ENCODE measurements around the gene MEGF10. TPM values are rescaled to one million over a fixed set of nuclear protein-coding genes. Genes with fewer than 3 reads are reported as not detected.
"Not testable (repeated sequence)": the region's sequence is repeated elsewhere in the genome, so short reads cannot be mapped to it uniquely, and the experiment has no call there.

MEGF10 gene
- polyA plus RNA-seq, 3 donors: not detected

GRCh38 chr5:127260686-127261085 is 29.9 kb upstream of the MEGF10 start:
- intact Hi-C loops (cut with micrococcal nuclease): no loop called here
- Histone ChIP-seq H3K4me3 (replicated peaks in 1 of 3; ENCODE audit: low read depth in 2 of 3, low read length in 3 of 3) (no peak overlapping the region), H3K4me2 (replicated peaks; ENCODE audit: extremely low read depth, low read length, poor library complexity, severe bottlenecking) (no peak overlapping the region), H3K27me3 (ENCODE audit: control insufficient read depth in 2 of 2, insufficient read depth in 2 of 2, low read length in 2 of 2) (no peaks in the 10 kb centered on the region), H2AFZ (ENCODE audit: insufficient read depth, low read depth, low read length, poor library complexity, severe bottlenecking) (no peak overlapping the region), H3K79me2 (ENCODE audit: insufficient read depth, low read length) (no peaks in the 10 kb centered on the region), H4K20me1 (ENCODE audit: insufficient read depth, low read length) (no peaks in the 10 kb centered on the region), H3K27ac (ENCODE audit: low read depth in 1 of 2, low read length in 2 of 2) (no peak overlapping the region), H3K4me1 (ENCODE audit: control insufficient read depth in 1 of 2, insufficient read depth in 2 of 2, low read length in 2 of 2) (no peaks in the 10 kb centered on the region), H3K9me3 (replicated peaks in 1 of 2; ENCODE audit: control insufficient read depth in 1 of 2, insufficient read depth in 1 of 2, low read length in 2 of 2) (no peaks in the 10 kb centered on the region), H3K9ac (ENCODE audit: insufficient read depth, low read length, poor library complexity, severe bottlenecking) (no peak overlapping the region), H3K36me3 (replicated peaks in 1 of 2; ENCODE audit: control insufficient read depth in 1 of 2, insufficient read depth in 2 of 2, low read length in 2 of 2) (no peaks in the 10 kb centered on the region)
- no peak overlapping the region for H3K4me3 Mint-ChIP-seq
- no peak for DNase-seq
- H3K36me3 Mint-ChIP-seq: no peaks in the 10 kb centered on the region
- H3K4me1 Mint-ChIP-seq: no peaks in the 10 kb centered on the region
- no CpG with 5 or more reads among the region's 3 CpGs for WGBS (ENCODE audit: insufficient coverage)
- H3K9me3 Mint-ChIP-seq: peaks cover 0 to 6% (median 2%) of the 10 kb centered on the region in 7 donors
- H3K27ac Mint-ChIP-seq: no peak overlapping the region
- TF ChIP-seq CTCF (IDR thresholded peaks at IDR 0.05): no peak
- no peaks in the 10 kb centered on the region for H3K27me3 Mint-ChIP-seq (ENCODE audit: low read depth in 3 of 3)

GRCh38 chr5:127265473-127265872 is 25.1 kb upstream of the MEGF10 start:
- H3K4me3 ChIP-seq (replicated peaks in 1 of 3; ENCODE audit: low read depth in 2 of 3, low read length in 3 of 3); H3K27ac ChIP-seq (ENCODE audit: low read depth in 1 of 2, low read length in 2 of 2); H3K4me1 Mint-ChIP-seq; H3K27ac Mint-ChIP-seq; H3K4me1 ChIP-seq (ENCODE audit: control insufficient read depth in 1 of 2, insufficient read depth in 2 of 2, low read length in 2 of 2); H3K27me3 Mint-ChIP-seq (ENCODE audit: low read depth in 3 of 3); intact Hi-C loops (cut with micrococcal nuclease); H4K20me1 ChIP-seq (ENCODE audit: insufficient read depth, low read length); H3K9ac ChIP-seq (ENCODE audit: insufficient read depth, low read length, poor library complexity, severe bottlenecking); H3K4me2 ChIP-seq (replicated peaks; ENCODE audit: extremely low read depth, low read length, poor library complexity, severe bottlenecking); H3K36me3 Mint-ChIP-seq; H3K27me3 ChIP-seq (ENCODE audit: control insufficient read depth in 2 of 2, insufficient read depth in 2 of 2, low read length in 2 of 2); H3K36me3 ChIP-seq (replicated peaks in 1 of 2; ENCODE audit: control insufficient read depth in 1 of 2, insufficient read depth in 2 of 2, low read length in 2 of 2); DNase-seq; H3K9me3 ChIP-seq (replicated peaks in 1 of 2; ENCODE audit: control insufficient read depth in 1 of 2, insufficient read depth in 1 of 2, low read length in 2 of 2); H2AFZ ChIP-seq (ENCODE audit: insufficient read depth, low read depth, low read length, poor library complexity, severe bottlenecking); H3K79me2 ChIP-seq (ENCODE audit: insufficient read depth, low read length); H3K9me3 Mint-ChIP-seq; H3K4me3 Mint-ChIP-seq: not testable (repeated sequence)
- WGBS (ENCODE audit: insufficient coverage): no CpG with 5 or more reads among the region's 1 CpG

GRCh38 chr5:127268342-127268741 is 22.3 kb upstream of the MEGF10 start:
- H3K9me3 ChIP-seq (replicated peaks in 1 of 2; ENCODE audit: control insufficient read depth in 1 of 2, insufficient read depth in 1 of 2, low read length in 2 of 2); H3K4me1 Mint-ChIP-seq; DNase-seq; H3K9ac ChIP-seq (ENCODE audit: insufficient read depth, low read length, poor library complexity, severe bottlenecking); H3K27ac Mint-ChIP-seq; H3K4me1 ChIP-seq (ENCODE audit: control insufficient read depth in 1 of 2, insufficient read depth in 2 of 2, low read length in 2 of 2); H3K79me2 ChIP-seq (ENCODE audit: insufficient read depth, low read length); H3K27me3 Mint-ChIP-seq (ENCODE audit: low read depth in 3 of 3); H3K27ac ChIP-seq (ENCODE audit: low read depth in 1 of 2, low read length in 2 of 2); H3K36me3 ChIP-seq (replicated peaks in 1 of 2; ENCODE audit: control insufficient read depth in 1 of 2, insufficient read depth in 2 of 2, low read length in 2 of 2); H3K27me3 ChIP-seq (ENCODE audit: control insufficient read depth in 2 of 2, insufficient read depth in 2 of 2, low read length in 2 of 2); H3K36me3 Mint-ChIP-seq; H3K4me3 ChIP-seq (replicated peaks in 1 of 3; ENCODE audit: low read depth in 2 of 3, low read length in 3 of 3); H3K4me2 ChIP-seq (replicated peaks; ENCODE audit: extremely low read depth, low read length, poor library complexity, severe bottlenecking); intact Hi-C loops (cut with micrococcal nuclease); H2AFZ ChIP-seq (ENCODE audit: insufficient read depth, low read depth, low read length, poor library complexity, severe bottlenecking); H4K20me1 ChIP-seq (ENCODE audit: insufficient read depth, low read length): not testable (repeated sequence)
- Mint-ChIP-seq H3K4me3 (peak overlapping the region in 1 of 2 donors; percentile 24), H3K9me3 (peaks cover 3 to 16% (median 6%) of the 10 kb centered on the region in 7 donors)
- whole genome bisulfite sequencing (ENCODE audit: insufficient coverage): 61% methylated on average over 4 of the region's 9 CpGs

GRCh38 chr5:127270713-127271112 is 19.9 kb upstream of the MEGF10 start:
- H3K79me2 ChIP-seq (ENCODE audit: insufficient read depth, low read length); H3K9me3 ChIP-seq (replicated peaks in 1 of 2; ENCODE audit: control insufficient read depth in 1 of 2, insufficient read depth in 1 of 2, low read length in 2 of 2); H3K9ac ChIP-seq (ENCODE audit: insufficient read depth, low read length, poor library complexity, severe bottlenecking); H3K4me2 ChIP-seq (replicated peaks; ENCODE audit: extremely low read depth, low read length, poor library complexity, severe bottlenecking); H3K4me3 ChIP-seq (replicated peaks in 1 of 3; ENCODE audit: low read depth in 2 of 3, low read length in 3 of 3); H3K27ac ChIP-seq (ENCODE audit: low read depth in 1 of 2, low read length in 2 of 2); H3K4me1 Mint-ChIP-seq; H3K27me3 ChIP-seq (ENCODE audit: control insufficient read depth in 2 of 2, insufficient read depth in 2 of 2, low read length in 2 of 2); H3K36me3 Mint-ChIP-seq; H3K36me3 ChIP-seq (replicated peaks in 1 of 2; ENCODE audit: control insufficient read depth in 1 of 2, insufficient read depth in 2 of 2, low read length in 2 of 2); H4K20me1 ChIP-seq (ENCODE audit: insufficient read depth, low read length); intact Hi-C loops (cut with micrococcal nuclease); DNase-seq; H3K27me3 Mint-ChIP-seq (ENCODE audit: low read depth in 3 of 3); H2AFZ ChIP-seq (ENCODE audit: insufficient read depth, low read depth, low read length, poor library complexity, severe bottlenecking); H3K4me1 ChIP-seq (ENCODE audit: control insufficient read depth in 1 of 2, insufficient read depth in 2 of 2, low read length in 2 of 2); H3K27ac Mint-ChIP-seq; H3K4me3 Mint-ChIP-seq: not testable (repeated sequence)
- WGBS (ENCODE audit: insufficient coverage): no CpG with 5 or more reads among the region's 4 CpGs
- H3K9me3 Mint-ChIP-seq: peaks cover 3 to 16% (median 6%) of the 10 kb centered on the region in 7 donors
